GM12801 (cell line): ENCODE measurements around the gene FBXL16.

Source experiments
- CTCF ChIP-seq: IDR thresholded peaks from one replicate; pipeline ENCODE4 v1.5.1; 2011; ENCODE audit warnings: control low read depth; ENCODE audit not compliant: insufficient read length; ENCODE audit errors: extremely low read depth

The FBXL16 gene

DNA sequence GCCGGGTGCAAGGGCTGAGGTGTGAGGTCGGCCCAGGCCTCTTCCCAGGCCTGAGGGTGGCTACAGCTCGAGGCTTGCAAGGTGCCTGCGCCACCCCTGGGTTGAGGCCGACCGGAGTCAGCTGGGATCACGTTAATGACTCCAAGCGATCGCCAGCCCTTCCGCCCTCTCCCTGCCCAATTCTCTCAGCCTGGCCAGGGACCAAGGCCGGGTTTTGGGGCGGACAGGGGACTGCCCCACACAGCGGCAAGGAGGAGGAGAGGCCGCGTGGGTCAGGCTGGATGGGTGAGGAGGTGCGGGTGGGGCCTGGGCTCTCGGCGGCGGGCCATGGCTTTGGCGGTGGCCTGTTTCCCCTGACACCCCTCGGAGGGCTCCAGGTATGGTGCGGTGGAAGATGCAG, 12.2 kb downstream of the FBXL16 start:
- TF ChIP-seq CTCF = no peak

DNA sequence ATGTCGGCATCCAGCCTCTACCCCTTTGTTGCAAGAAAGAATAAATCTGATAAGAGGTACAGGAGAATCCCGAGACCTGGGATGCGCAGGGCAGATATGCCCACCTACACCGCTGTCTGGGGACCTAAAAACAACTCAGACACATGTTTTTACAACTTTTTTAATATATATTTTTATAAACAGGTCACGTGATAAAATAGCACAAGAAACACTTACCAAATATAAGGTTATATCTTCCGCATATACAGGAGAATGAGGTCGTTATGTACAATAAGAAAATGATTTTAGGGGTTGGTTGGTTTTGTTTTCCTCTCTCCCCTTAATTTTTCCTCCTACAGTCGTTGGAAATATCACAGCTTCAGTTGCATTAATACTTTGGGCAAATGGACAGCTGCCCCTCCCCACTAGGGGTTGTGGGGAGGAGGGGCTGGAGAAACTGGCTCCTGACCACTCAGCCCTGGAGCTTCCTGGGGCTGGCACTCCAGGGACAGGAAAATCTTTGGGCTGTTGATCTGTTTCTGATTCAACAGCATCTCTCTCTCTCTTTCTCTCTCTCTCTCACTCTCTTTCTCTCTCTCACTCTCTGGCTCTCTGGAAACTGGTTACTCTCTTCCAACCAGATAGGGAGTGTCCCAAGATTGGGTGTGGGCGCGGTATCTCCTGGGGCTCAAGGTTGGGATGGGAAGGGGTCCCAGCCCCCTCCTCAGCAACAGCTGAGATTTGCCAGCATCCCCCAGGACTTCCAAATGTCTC, 13.1 kb downstream of the FBXL16 start:
- TF ChIP-seq CTCF = no peak

- TF ChIP-seq CTCF = no peak
Measured at GRCh38 chr16:689175-689897, 16.3 kb downstream of the FBXL16 start.

GRCh38 chr16:687499-687898, 18.1 kb downstream of the FBXL16 start:
- TF ChIP-seq CTCF = no peak

DNA sequence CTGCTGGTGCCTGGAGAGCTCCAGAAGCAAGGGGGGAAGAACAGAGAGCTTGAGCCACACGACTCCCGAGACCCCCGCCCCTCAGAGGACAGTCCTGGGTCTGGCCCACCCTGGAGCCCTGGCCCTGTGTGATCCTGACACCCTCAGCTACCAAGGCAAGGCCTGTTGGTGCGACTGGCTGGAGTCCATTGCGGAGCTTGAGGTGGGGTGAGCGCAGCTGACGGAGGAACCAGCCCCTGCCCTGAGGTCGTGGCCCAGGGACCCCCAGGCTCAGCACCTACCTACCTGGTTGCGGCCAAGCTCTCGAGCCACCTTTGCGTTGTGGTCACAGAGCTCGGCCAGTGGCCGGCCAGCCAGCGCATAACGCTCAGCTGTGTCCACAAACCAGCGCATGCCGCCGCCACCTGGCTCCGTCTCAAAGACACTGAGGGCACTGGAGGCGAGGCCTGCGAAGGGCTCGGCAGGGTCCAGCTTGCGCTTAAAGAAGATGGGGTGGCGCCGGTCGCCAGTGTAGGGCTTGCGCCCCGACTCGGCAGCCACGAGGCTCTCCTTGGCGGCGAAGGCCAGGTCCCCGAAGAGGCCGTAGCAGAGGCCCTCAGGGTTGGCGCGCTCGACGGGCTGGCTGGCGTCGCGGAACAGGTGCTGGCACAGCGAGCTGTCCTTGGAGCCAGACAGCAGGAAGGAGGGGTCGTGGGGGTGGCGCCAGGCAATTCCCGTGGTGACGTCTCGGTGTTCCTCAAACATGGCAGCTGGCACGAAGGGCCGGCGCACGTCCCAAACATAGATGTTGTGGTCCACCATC, 18.9 kb downstream of the FBXL16 start:
- no peak for TF ChIP-seq CTCF

GRCh38 chr16:685967-686366, 19.6 kb downstream of the FBXL16 start:
- TF ChIP-seq CTCF = no peak
